Urothelium cell line (cell line): ENCODE measurements around the gene SMG6.

ENCODE experiments used
- DNase-seq: peaks from one replicate; pipeline ENCODE4 v3.0.0; 2011; ENCODE audit warnings: low spot score, mixed read lengths
- FAIRE-seq: peaks from 2 replicates; lab custom pipeline; 2011; peaks lifted over from hg19 to GRCh38; lab: Jason Lieb, UNC

SMG6 gene

GRCh38 chr17:2237950-2238349, 65.6 kb downstream of the SMG6 start:
- FAIRE-seq: no peak
- no peak for DNase-seq

DNA sequence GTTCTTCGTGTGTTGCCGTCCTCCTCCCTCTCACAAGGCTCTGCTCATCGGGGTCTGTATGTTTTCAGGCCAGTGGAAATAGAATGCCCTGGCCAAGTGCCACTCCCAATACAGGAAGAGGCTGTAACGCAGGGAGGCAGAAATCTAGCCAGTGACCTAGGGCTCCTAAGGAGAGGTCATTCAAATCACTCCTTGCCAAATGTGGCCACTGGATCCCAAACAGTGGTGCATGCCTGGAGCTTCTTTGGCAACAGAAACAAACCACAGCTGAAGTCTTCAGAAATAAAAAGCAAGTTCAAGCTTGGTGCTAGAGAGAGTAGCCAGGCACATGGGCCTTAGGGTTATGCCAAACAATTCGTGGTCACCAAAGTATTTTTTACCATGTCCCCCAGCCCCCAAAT, 66.1 kb downstream of the SMG6 start:
- FAIRE-seq (no peak), DNase-seq (no peak)

DNA sequence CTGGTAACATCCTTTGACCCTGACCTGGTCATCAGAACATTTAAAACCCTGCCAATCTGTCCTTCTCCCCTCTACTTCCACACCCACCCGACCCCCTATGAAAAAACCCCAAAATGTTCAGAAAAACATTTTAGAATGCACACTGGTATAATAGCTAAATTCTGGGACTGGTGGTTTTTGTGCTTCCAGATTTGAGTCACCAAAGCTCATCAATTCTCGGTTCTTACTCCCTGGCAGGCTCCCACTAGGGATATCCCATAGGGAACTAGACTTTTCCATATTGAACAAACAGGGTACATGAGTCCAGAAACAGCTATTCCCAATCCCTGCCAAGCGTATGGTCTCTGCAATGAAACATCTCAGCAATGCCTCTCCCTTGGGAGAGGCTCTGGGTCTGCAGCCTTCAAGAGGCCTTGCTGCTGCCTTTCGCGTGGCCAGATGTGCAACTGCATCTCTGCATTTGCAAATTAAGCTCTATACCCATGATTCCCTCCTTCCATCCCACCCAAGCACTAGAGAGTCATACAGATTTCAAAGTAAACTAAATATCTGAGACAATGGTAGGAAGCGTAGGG, 67.7 kb downstream of the SMG6 start:
- no peak for FAIRE-seq
- no peak for DNase-seq

- no peak for DNase-seq
- no peak for FAIRE-seq
These were observed 68.3 kb downstream of the SMG6 start for GRCh38 chr17:2235265-2235664.

DNA sequence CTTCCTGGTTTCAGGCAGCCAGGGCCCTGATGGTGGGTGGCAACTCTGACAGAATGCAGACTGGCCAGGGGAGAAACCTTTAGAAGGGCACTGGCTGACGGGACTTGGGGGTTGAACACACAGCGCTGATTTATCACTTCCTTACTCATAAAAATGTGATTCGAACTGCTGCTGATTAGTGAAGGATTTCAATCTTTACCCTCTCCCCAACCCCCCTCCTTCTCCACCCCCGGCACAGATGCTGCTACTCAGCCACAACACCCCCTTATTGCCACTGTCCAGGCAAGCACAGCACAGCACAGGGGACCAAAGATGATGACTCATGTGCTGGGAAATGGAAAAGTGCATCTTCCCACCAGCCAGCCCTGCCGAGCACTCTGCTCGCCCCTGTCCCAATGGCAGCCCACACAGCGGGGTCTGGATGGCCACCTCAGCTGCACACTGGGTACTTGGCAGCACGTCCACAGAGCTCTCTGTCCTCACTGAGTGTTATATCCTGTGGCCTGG, 70.1 kb downstream of the SMG6 start:
- FAIRE-seq (no peak), DNase-seq (no peak)

GRCh38 chr17:2232244-2232638, 71.3 kb downstream of the SMG6 start:
- DNase-seq: no peak
- no peak for FAIRE-seq

- DNase-seq (no peak), FAIRE-seq (no peak)
These were observed 72.7 kb downstream of the SMG6 start for GRCh38 chr17:2230877-2231276.

DNA sequence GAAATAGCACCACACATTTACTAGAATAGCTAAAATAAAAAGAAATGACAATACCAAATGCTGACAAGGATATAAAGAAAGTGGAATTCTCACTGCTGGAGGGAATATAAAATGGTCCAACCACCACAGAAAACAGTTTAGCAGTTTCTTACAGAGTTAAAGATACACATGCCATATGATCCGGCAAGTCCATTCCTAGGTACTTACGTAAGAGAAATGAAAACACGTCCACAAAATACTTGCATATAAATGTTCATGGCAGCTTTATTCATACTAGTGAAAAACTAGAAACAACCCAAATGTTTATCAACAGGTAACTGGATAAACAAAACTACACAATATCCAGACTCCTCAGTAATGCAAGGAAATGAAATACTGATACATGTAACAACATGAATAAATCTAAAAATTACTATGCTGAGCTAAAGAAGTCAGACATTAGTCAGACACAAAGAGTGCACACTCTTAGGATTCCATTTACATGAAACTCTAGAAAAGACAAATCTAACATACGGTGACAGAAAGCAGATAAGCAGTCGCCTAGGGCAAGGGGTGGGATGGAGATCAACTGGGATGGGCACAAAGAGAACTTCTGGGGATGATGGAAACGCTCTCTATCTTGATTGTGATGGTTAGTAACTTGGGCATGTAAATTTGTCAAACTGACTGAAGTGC, 76.4 kb downstream of the SMG6 start:
- FAIRE-seq (no peak), DNase-seq (no peak)

- FAIRE-seq: no peak
- no peak for DNase-seq
These were observed 80.0 kb downstream of the SMG6 start for GRCh38 chr17:2223617-2223927.

- no peak for DNase-seq
- FAIRE-seq: no peak
These were observed 80.5 kb downstream of the SMG6 start for GRCh38 chr17:2222901-2223616.

DNA sequence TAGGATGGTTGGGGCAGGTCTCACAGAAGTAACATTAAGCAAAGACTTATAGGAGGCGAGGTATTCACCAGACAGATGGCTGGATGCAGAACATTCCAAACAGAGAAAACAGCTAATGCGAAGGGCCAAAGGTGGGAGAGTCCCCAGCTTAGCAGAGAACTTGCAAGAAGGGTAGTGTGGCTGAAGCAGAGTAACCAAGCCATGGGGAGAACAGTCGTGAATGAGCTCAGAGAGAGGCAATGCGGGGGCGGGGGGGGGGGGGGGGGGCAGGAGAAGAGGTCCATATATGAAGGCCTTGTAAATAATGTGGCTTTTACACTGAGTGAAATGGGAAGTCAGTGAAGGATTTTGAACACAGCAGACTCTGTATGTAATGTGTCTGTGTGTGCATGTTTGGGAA, 81.3 kb downstream of the SMG6 start:
- DNase-seq: no peak
- no peak for FAIRE-seq

DNA sequence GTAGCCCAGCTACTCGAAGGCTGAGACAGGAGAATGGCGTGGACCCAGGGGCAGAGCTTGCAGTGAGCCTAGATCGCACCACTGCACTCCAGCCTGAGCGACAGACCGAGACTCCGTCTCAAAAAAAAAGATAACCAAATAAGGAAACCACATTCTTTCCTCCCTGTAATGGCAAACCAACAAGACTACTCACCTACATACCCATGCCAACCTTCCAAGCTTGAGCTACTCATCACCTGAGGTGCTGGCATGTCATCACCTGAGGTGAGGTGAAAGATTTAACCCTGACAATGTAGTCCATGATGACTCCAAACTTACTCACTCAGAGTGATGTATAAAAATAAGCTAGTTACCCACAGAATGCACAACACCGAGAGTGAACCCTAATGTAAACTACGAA, 85.2 kb downstream of the SMG6 start:
- no peak for FAIRE-seq
- no peak for DNase-seq

DNA sequence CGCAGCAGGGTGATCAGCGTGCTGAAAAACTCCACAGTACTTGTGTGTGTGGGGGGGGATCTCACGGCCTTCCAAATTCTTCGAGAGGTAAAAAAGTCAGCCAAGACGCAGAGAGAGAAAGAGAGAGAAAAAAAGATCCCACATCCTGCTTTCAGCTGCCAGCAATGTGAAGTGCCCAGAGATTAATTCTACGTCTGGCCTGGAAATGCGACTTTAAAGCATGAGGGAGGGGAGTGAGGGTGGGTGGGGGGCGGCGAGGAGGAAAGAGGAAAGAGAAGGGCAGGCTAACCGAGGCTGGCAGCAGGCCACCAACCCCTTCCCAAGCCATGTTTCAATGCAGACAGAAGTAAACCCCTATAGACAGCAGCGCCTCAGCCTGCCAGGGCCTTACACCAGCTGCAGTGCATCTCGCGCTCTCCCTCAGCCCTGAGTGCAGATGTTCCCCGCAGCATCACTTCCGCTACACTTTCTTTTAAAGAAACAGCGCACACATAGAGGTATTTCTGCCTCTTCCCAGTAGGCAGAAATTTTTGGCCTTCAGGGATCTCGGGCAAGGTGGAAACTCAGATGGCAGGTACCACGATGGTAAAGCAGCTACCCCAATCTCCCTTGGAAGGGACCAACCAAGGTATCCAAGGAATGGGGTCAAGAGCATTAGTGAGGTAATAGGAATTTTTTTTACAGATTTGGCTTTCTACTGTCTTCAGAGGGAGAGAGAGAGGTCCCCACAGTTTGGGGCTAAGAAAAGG, 87.8 kb downstream of the SMG6 start:
- DNase-seq (no peak), FAIRE-seq (no peak)

GRCh38 chr17:2214929-2215615, 88.5 kb downstream of the SMG6 start:
- no peak for DNase-seq
- FAIRE-seq: no peak

- no peak for FAIRE-seq
- no peak for DNase-seq
These were observed 89.3 kb downstream of the SMG6 start for GRCh38 chr17:2214047-2214928.

DNA sequence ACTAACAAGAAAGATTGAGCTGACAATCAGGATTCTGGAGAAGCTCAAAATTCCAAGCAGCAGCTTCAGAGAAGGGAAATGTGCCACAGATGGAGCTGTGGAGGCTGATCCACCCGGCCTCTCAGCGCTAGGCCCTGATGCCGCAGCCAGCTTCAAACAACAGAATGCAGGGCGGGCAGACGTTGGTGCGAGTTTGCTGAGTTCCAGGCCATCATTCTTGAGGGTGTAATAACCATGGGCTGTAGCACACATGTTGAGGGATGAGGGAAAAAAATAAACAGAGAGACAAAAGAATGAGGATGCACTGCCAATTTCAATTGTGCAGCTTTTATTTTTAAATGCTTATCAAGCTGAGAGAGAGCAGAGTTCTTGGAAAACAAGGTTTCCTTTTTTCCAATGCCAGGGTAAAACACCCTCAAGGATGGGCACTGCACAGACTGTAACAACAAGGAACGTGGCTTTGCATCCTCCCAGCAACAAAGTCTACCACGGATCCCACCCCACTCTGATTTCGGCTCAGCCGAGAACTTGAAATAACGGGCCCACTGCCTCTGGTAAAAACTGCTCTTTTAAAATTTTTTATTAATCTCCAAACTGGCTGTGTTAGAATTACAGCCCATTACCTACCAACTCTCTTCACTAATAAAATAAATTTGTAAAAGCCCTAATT, 90.2 kb downstream of the SMG6 start:
- no peak for DNase-seq
- no peak for FAIRE-seq

- FAIRE-seq: no peak
These were observed 91.1 kb downstream of the SMG6 start for GRCh38 chr17:2212400-2212981.

DNA sequence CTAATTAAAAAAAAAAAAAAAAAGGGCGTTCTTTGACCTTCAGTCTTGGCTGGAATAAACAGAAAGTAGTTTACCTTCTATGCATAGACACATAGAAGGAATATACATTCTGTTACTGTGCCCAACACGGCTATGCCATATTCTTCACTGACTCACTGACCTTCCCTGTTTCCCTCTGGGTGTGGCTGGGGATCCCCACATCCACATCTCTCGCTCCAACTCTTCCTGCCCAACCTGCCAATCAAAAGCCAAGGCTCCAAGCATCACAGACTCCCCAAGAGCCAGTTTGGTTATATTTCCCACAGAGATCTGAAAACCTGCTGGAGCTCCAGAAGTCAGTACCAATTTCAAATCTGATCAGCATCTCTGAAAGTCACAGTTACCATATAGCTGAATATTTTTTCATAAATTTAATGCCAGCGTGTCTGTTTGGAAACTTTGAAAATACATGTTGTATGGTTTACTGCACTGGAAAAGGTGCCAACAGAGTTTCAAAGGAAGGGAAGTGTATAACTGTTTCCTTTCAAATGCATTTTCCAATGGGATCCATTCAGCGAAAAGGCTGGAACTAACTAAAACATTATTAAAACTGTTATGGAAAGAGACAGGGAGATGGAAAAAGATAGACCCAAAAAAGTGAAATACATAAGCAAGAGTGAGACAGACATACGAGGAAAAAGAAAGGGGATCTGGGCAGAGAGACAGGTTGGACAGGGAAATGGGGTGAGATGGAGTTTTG, 91.8 kb downstream of the SMG6 start:
- FAIRE-seq: no peak
- no peak for DNase-seq

More at GRCh38 chr17:2212400-2212981, 91.1 kb downstream of the SMG6 start:
- DNase-seq: no peak
